ENCODE data around the gene SNAPC3. TPM values are rescaled to one million over a fixed set of nuclear protein-coding genes. Genes with fewer than 3 reads are reported as not detected.
A peak's percentile ranks its signal among the peaks of the same experiment; 100 is the strongest.
"Not testable (repeated sequence)": the region's sequence is repeated elsewhere in the genome, so short reads cannot be mapped to it uniquely, and the experiment has no call there.

SNAPC3 gene
- 32.3 and 70.2 TPM in 2 replicates for total RNA-seq (2014; rRNA removed; shearing (Covaris generic))

GRCh38 chr9:15422372-15423230 lies at the start of gene SNAPC3:
TSS of gene SNAPC3 (plus strand) at chr9:15422876. CDS start at chr9:15422880, 4 bp downstream.
- Histone ChIP-seq H3K4me1 (replicated peaks) (0 out of 2 replicates have a peak, but pooled peaks cover 3% of the 10 kb centered on the region), H3K36me3 (peaks cover 12% of the 10 kb centered on the region), H3K27ac (peak within 1 kb of the TSS; percentile 76), H3K27me3 (replicated peaks) (no peaks in the 10 kb centered on the region), H3K4me3 (peak within 1 kb of the TSS; percentile 69), H3K9me3 (replicated peaks) (no peaks in the 10 kb centered on the region)
- DNase-seq (ENCODE audit: low read depth in 1 of 2, low spot score in 2 of 2): peak; percentile 75 to 88

- Histone ChIP-seq H3K27me3 (replicated peaks) (no peaks in the 10 kb centered on the region), H3K9me3 (replicated peaks) (no peaks in the 10 kb centered on the region), H3K36me3 (no peaks in the 10 kb centered on the region), H3K4me3 (no peak overlapping the region), H3K27ac (peak overlapping the region; percentile 46), H3K4me1 (replicated peaks) (peaks cover 21% of the 10 kb centered on the region)
- peak in 1 of 2 experiments; percentile 22 for DNase-seq (ENCODE audit: low read depth in 1 of 2, low spot score in 2 of 2)
Measured at GRCh38 chr9:15373881-15374280, 48.8 kb upstream of the SNAPC3 start.

- no peak for DNase-seq (ENCODE audit: low read depth in 1 of 2, low spot score in 2 of 2)
- no peaks in the 10 kb centered on the region for H3K9me3 ChIP-seq (replicated peaks)
- no peaks in the 10 kb centered on the region for H3K36me3 ChIP-seq
- peak overlapping the region; percentile 46 for H3K27ac ChIP-seq
- no peaks in the 10 kb centered on the region for H3K27me3 ChIP-seq (replicated peaks)
- no peak overlapping the region for H3K4me3 ChIP-seq
- H3K4me1 ChIP-seq (replicated peaks): peaks cover 21% of the 10 kb centered on the region
Measured at GRCh38 chr9:15374310-15374709, 48.4 kb upstream of the SNAPC3 start.

GRCh38 chr9:15374825-15375224 lies 47.9 kb upstream of the SNAPC3 start:
- H3K36me3 ChIP-seq: no peaks in the 10 kb centered on the region
- H3K4me1 ChIP-seq (replicated peaks): peaks cover 21% of the 10 kb centered on the region
- H3K27ac ChIP-seq: no peak overlapping the region
- no peaks in the 10 kb centered on the region for H3K27me3 ChIP-seq (replicated peaks)
- no peaks in the 10 kb centered on the region for H3K9me3 ChIP-seq (replicated peaks)
- DNase-seq (ENCODE audit: low read depth in 1 of 2, low spot score in 2 of 2): no peak
- no peak overlapping the region for H3K4me3 ChIP-seq

GRCh38 chr9:15377625-15378540 lies 44.8 kb upstream of the SNAPC3 start:
- H3K27me3 ChIP-seq (replicated peaks): no peaks in the 10 kb centered on the region
- no peak overlapping the region for H3K27ac ChIP-seq
- no peak for DNase-seq (ENCODE audit: low read depth in 1 of 2, low spot score in 2 of 2)
- no peaks in the 10 kb centered on the region for H3K36me3 ChIP-seq
- no peak overlapping the region for H3K4me3 ChIP-seq
- no peaks in the 10 kb centered on the region for H3K9me3 ChIP-seq (replicated peaks)
- H3K4me1 ChIP-seq (replicated peaks): peaks cover 13% of the 10 kb centered on the region

- H3K4me3 ChIP-seq; H3K27me3 ChIP-seq (replicated peaks); H3K27ac ChIP-seq; H3K36me3 ChIP-seq; DNase-seq (ENCODE audit: low read depth in 1 of 2, low spot score in 2 of 2); H3K4me1 ChIP-seq (replicated peaks); H3K9me3 ChIP-seq (replicated peaks): not testable (repeated sequence)
Measured at GRCh38 chr9:15379317-15379716, 43.4 kb upstream of the SNAPC3 start.

- not testable (repeated sequence) for H3K27ac ChIP-seq; DNase-seq (ENCODE audit: low read depth in 1 of 2, low spot score in 2 of 2); H3K4me3 ChIP-seq; H3K9me3 ChIP-seq (replicated peaks); H3K4me1 ChIP-seq (replicated peaks); H3K27me3 ChIP-seq (replicated peaks); H3K36me3 ChIP-seq
Measured at GRCh38 chr9:15379888-15380287, 42.8 kb upstream of the SNAPC3 start.

- no peak overlapping the region for H3K27ac ChIP-seq
- H3K4me3 ChIP-seq: no peak overlapping the region
- no peaks in the 10 kb centered on the region for H3K36me3 ChIP-seq
- H3K4me1 ChIP-seq (replicated peaks): no peaks in the 10 kb centered on the region
- no peak for DNase-seq (ENCODE audit: low read depth in 1 of 2, low spot score in 2 of 2)
- H3K9me3 ChIP-seq (replicated peaks): no peaks in the 10 kb centered on the region
- no peaks in the 10 kb centered on the region for H3K27me3 ChIP-seq (replicated peaks)
Measured at GRCh38 chr9:15381491-15381890, 41.2 kb upstream of the SNAPC3 start.

GRCh38 chr9:15386465-15386864 lies 36.2 kb upstream of the SNAPC3 start:
- Histone ChIP-seq H3K27me3 (replicated peaks) (no peaks in the 10 kb centered on the region), H3K27ac (no peak overlapping the region), H3K4me1 (replicated peaks) (no peaks in the 10 kb centered on the region), H3K4me3 (no peak overlapping the region), H3K9me3 (replicated peaks) (no peaks in the 10 kb centered on the region), H3K36me3 (no peaks in the 10 kb centered on the region)
- DNase-seq (ENCODE audit: low read depth in 1 of 2, low spot score in 2 of 2): no peak

- Histone ChIP-seq H3K27me3 (replicated peaks) (no peaks in the 10 kb centered on the region), H3K9me3 (replicated peaks) (no peaks in the 10 kb centered on the region), H3K4me3 (no peak overlapping the region), H3K36me3 (no peaks in the 10 kb centered on the region), H3K27ac (no peak overlapping the region), H3K4me1 (replicated peaks) (no peaks in the 10 kb centered on the region)
- no peak for DNase-seq (ENCODE audit: low read depth in 1 of 2, low spot score in 2 of 2)
Measured at GRCh38 chr9:15389173-15389572, 33.5 kb upstream of the SNAPC3 start.

- Histone ChIP-seq H3K4me1 (replicated peaks) (no peaks in the 10 kb centered on the region), H3K9me3 (replicated peaks) (no peaks in the 10 kb centered on the region), H3K36me3 (no peaks in the 10 kb centered on the region), H3K27ac (no peak overlapping the region), H3K27me3 (replicated peaks) (no peaks in the 10 kb centered on the region), H3K4me3 (no peak overlapping the region)
- no peak for DNase-seq (ENCODE audit: low read depth in 1 of 2, low spot score in 2 of 2)
Measured at GRCh38 chr9:15389631-15390030, 33.0 kb upstream of the SNAPC3 start.

GRCh38 chr9:15390201-15390600 lies 32.5 kb upstream of the SNAPC3 start:
- no peaks in the 10 kb centered on the region for H3K36me3 ChIP-seq

GRCh38 chr9:15392363-15392762 lies 30.3 kb upstream of the SNAPC3 start:
- Histone ChIP-seq H3K4me1 (replicated peaks) (no peaks in the 10 kb centered on the region), H3K27me3 (replicated peaks) (no peaks in the 10 kb centered on the region), H3K9me3 (replicated peaks) (no peaks in the 10 kb centered on the region), H3K4me3 (no peak overlapping the region), H3K27ac (no peak overlapping the region), H3K36me3 (no peaks in the 10 kb centered on the region)
- DNase-seq (ENCODE audit: low read depth in 1 of 2, low spot score in 2 of 2): no peak

More at GRCh38 chr9:15390201-15390600, 32.5 kb upstream of the SNAPC3 start:
- Histone ChIP-seq H3K4me1 (replicated peaks) (no peaks in the 10 kb centered on the region), H3K4me3 (no peak overlapping the region), H3K27me3 (replicated peaks) (no peaks in the 10 kb centered on the region), H3K9me3 (replicated peaks) (no peaks in the 10 kb centered on the region), H3K27ac (no peak overlapping the region)
- no peak for DNase-seq (ENCODE audit: low read depth in 1 of 2, low spot score in 2 of 2)
